HG03520 (cell line): ENCODE data around the gene CTXND1.
"Not testable (repeated sequence)": the region's sequence is repeated elsewhere in the genome, so short reads cannot be mapped to it uniquely, and the experiment has no call there.

Experiments
- ATAC-seq: cut with Tn5 transposase; IDR thresholded peaks from one replicate; pipeline ENCODE4 v1.9.1; 2021; ENCODE audit warnings: mild to moderate bottlenecking, moderate library complexity; ENCODE audit not compliant: unreplicated experiment

The CTXND1 gene

GRCh38 chr15:80252121-80252518 lies at the start of gene CTXND1:
TSS of gene CTXND1 (minus strand) at chr15:80252213. CDS start at chr15:80201949, 50,264 bp downstream.
- no peak for ATAC-seq

GRCh38 chr15:80301472-80301871 lies 49.5 kb upstream of the CTXND1 start:
- ATAC-seq = no peak

GRCh38 chr15:80295777-80296176 lies 43.8 kb upstream of the CTXND1 start:
- ATAC-seq = not testable (repeated sequence)

- ATAC-seq = no peak
These were observed 40.1 kb upstream of the CTXND1 start for GRCh38 chr15:80292079-80292478.

GRCh38 chr15:80290891-80291290 lies 38.9 kb upstream of the CTXND1 start:
- not testable (repeated sequence) for ATAC-seq

GRCh38 chr15:80289528-80290495 lies 37.8 kb upstream of the CTXND1 start:
- ATAC-seq = no peak

- no peak for ATAC-seq
These were observed 36.1 kb upstream of the CTXND1 start for GRCh38 chr15:80288131-80288530.

- no peak for ATAC-seq
These were observed 34.0 kb upstream of the CTXND1 start for GRCh38 chr15:80286055-80286454.

GRCh38 chr15:80285379-80285778 lies 33.4 kb upstream of the CTXND1 start:
- no peak for ATAC-seq

GRCh38 chr15:80283531-80283930 lies 31.5 kb upstream of the CTXND1 start:
- no peak for ATAC-seq

- no peak for ATAC-seq
These were observed 25.1 kb upstream of the CTXND1 start for GRCh38 chr15:80277147-80277546.

- ATAC-seq = no peak
These were observed 23.9 kb upstream of the CTXND1 start for GRCh38 chr15:80275961-80276360.

GRCh38 chr15:80274996-80275395 lies 23.0 kb upstream of the CTXND1 start:
- ATAC-seq = no peak

GRCh38 chr15:80274554-80274953 lies 22.5 kb upstream of the CTXND1 start:
- no peak for ATAC-seq

- ATAC-seq = no peak
These were observed 21.0 kb upstream of the CTXND1 start for GRCh38 chr15:80272987-80273386.

GRCh38 chr15:80270472-80270871 lies 18.5 kb upstream of the CTXND1 start:
- no peak for ATAC-seq

GRCh38 chr15:80268101-80268500 lies 16.1 kb upstream of the CTXND1 start:
- ATAC-seq = no peak

GRCh38 chr15:80267658-80268057 lies 15.6 kb upstream of the CTXND1 start:
- no peak for ATAC-seq

GRCh38 chr15:80266745-80267144 lies 14.7 kb upstream of the CTXND1 start:
- no peak for ATAC-seq

GRCh38 chr15:80266113-80266512 lies 14.1 kb upstream of the CTXND1 start:
- no peak for ATAC-seq

GRCh38 chr15:80265021-80265420 lies 13.0 kb upstream of the CTXND1 start:
- no peak for ATAC-seq

- no peak for ATAC-seq
These were observed 12.0 kb upstream of the CTXND1 start for GRCh38 chr15:80264031-80264430.

GRCh38 chr15:80260551-80260950 lies 8.5 kb upstream of the CTXND1 start:
- ATAC-seq = no peak
